Activated naive CD8-positive, alpha-beta T cell (primary cell): ENCODE results near the gene STIM1.
"Not testable (repeated sequence)": the region's sequence is repeated elsewhere in the genome, so short reads cannot be mapped to it uniquely, and the experiment has no call there.

Experiments used
- H3K27ac Mint-ChIP-seq: one replicate; pipeline ENCODE4 v1.8.0; 2021; ENCODE audit warnings: mixed read lengths
- H3K27me3 Mint-ChIP-seq: one replicate; pipeline ENCODE4 v1.8.0; 2021; ENCODE audit warnings: mixed read lengths
- H3K36me3 Mint-ChIP-seq: one replicate; pipeline ENCODE4 v1.8.0; 2021; ENCODE audit warnings: mixed read lengths
- H3K4me1 Mint-ChIP-seq: one replicate; pipeline ENCODE4 v1.8.0; 2021; ENCODE audit warnings: low read depth, mixed read lengths
- H3K4me3 Mint-ChIP-seq: one replicate; pipeline ENCODE4 v1.8.0; 2021; ENCODE audit warnings: mild to moderate bottlenecking, mixed read lengths
- H3K9me3 Mint-ChIP-seq: one replicate; pipeline ENCODE4 v1.8.0; 2021; ENCODE audit warnings: low read depth, mixed read lengths

STIM1 gene

GRCh38 chr11:3879216-3879966, 23.9 kb downstream of the STIM1 start:
- peak overlapping the region; percentile 21 for H3K4me3 Mint-ChIP-seq
- peaks cover 85% of the 10 kb centered on the region for H3K4me1 Mint-ChIP-seq
- no peaks in the 10 kb centered on the region for H3K27me3 Mint-ChIP-seq
- peak overlapping the region; percentile 81 for H3K27ac Mint-ChIP-seq
- H3K9me3 Mint-ChIP-seq, result no peaks in the 10 kb centered on the region
- H3K36me3 Mint-ChIP-seq, result peaks cover 3% of the 10 kb centered on the region

GRCh38 chr11:3879967-3880542, 24.6 kb downstream of the STIM1 start:
- H3K4me1 Mint-ChIP-seq, result peaks cover 83% of the 10 kb centered on the region
- no peaks in the 10 kb centered on the region for H3K27me3 Mint-ChIP-seq
- H3K4me3 Mint-ChIP-seq, result peak overlapping the region; percentile 17
- H3K9me3 Mint-ChIP-seq, result no peaks in the 10 kb centered on the region
- peak overlapping the region; percentile 81 for H3K27ac Mint-ChIP-seq
- H3K36me3 Mint-ChIP-seq, result peaks cover 3% of the 10 kb centered on the region

GRCh38 chr11:3880724-3881123, 25.3 kb downstream of the STIM1 start:
- no peaks in the 10 kb centered on the region for H3K9me3 Mint-ChIP-seq
- peaks cover 80% of the 10 kb centered on the region for H3K4me1 Mint-ChIP-seq
- H3K27ac Mint-ChIP-seq, result peak overlapping the region; percentile 73
- H3K4me3 Mint-ChIP-seq, result peak overlapping the region; percentile 56
- H3K36me3 Mint-ChIP-seq, result peaks cover 3% of the 10 kb centered on the region
- no peaks in the 10 kb centered on the region for H3K27me3 Mint-ChIP-seq

- Mint-ChIP-seq H3K27ac (peak overlapping the region; percentile 38), H3K4me1 (peaks cover 76% of the 10 kb centered on the region), H3K27me3 (no peaks in the 10 kb centered on the region)
These were observed 27.2 kb downstream of the STIM1 start for GRCh38 chr11:3882655-3883054.

GRCh38 chr11:3885855-3886254, 30.4 kb downstream of the STIM1 start:
- Mint-ChIP-seq H3K27me3 (no peaks in the 10 kb centered on the region), H3K27ac (peak overlapping the region; percentile 69), H3K4me1 (peaks cover 67% of the 10 kb centered on the region), H3K4me3 (no peak overlapping the region), H3K36me3 (peaks cover 2% of the 10 kb centered on the region), H3K9me3 (no peaks in the 10 kb centered on the region)

More at GRCh38 chr11:3882655-3883054, 27.2 kb downstream of the STIM1 start:
- Mint-ChIP-seq H3K36me3 (peaks cover 3% of the 10 kb centered on the region), H3K4me3 (no peak overlapping the region), H3K9me3 (no peaks in the 10 kb centered on the region)

GRCh38 chr11:3886985-3887384, 31.5 kb downstream of the STIM1 start:
- H3K27ac Mint-ChIP-seq, result no peak overlapping the region
- peaks cover 68% of the 10 kb centered on the region for H3K4me1 Mint-ChIP-seq
- peaks cover 2% of the 10 kb centered on the region for H3K36me3 Mint-ChIP-seq
- H3K4me3 Mint-ChIP-seq, result no peak overlapping the region
- H3K27me3 Mint-ChIP-seq, result no peaks in the 10 kb centered on the region
- H3K9me3 Mint-ChIP-seq, result no peaks in the 10 kb centered on the region

- Mint-ChIP-seq H3K9me3 (no peaks in the 10 kb centered on the region), H3K4me3 (no peak overlapping the region), H3K27me3 (no peaks in the 10 kb centered on the region), H3K36me3 (peaks cover 7% of the 10 kb centered on the region), H3K4me1 (peaks cover 71% of the 10 kb centered on the region), H3K27ac (peak overlapping the region; percentile 67)
These were observed 33.4 kb downstream of the STIM1 start for GRCh38 chr11:3888876-3889275.

- Mint-ChIP-seq H3K4me1 (peaks cover 71% of the 10 kb centered on the region), H3K36me3 (peaks cover 10% of the 10 kb centered on the region), H3K4me3 (no peak overlapping the region), H3K27ac (no peak overlapping the region), H3K9me3 (no peaks in the 10 kb centered on the region), H3K27me3 (no peaks in the 10 kb centered on the region)
These were observed 34.5 kb downstream of the STIM1 start for GRCh38 chr11:3890014-3890413.

- Mint-ChIP-seq H3K27me3 (no peaks in the 10 kb centered on the region), H3K36me3 (peaks cover 10% of the 10 kb centered on the region), H3K4me1 (peaks cover 72% of the 10 kb centered on the region), H3K9me3 (no peaks in the 10 kb centered on the region), H3K27ac (no peak overlapping the region), H3K4me3 (no peak overlapping the region)
These were observed 35.3 kb downstream of the STIM1 start for GRCh38 chr11:3890806-3891205.

- Mint-ChIP-seq H3K4me1 (peaks cover 73% of the 10 kb centered on the region), H3K9me3 (no peaks in the 10 kb centered on the region), H3K36me3 (peaks cover 10% of the 10 kb centered on the region), H3K4me3 (no peak overlapping the region), H3K27me3 (no peaks in the 10 kb centered on the region), H3K27ac (no peak overlapping the region)
These were observed 36.3 kb downstream of the STIM1 start for GRCh38 chr11:3891751-3892150.

- no peaks in the 10 kb centered on the region for H3K9me3 Mint-ChIP-seq
- peaks cover 12% of the 10 kb centered on the region for H3K36me3 Mint-ChIP-seq
- no peaks in the 10 kb centered on the region for H3K27me3 Mint-ChIP-seq
- H3K27ac Mint-ChIP-seq, result no peak overlapping the region
- H3K4me1 Mint-ChIP-seq, result peaks cover 73% of the 10 kb centered on the region
- no peak overlapping the region for H3K4me3 Mint-ChIP-seq
These were observed 36.7 kb downstream of the STIM1 start for GRCh38 chr11:3892156-3892555.

GRCh38 chr11:3893311-3893710, 37.8 kb downstream of the STIM1 start:
- H3K27me3 Mint-ChIP-seq, result no peaks in the 10 kb centered on the region
- H3K36me3 Mint-ChIP-seq, result peaks cover 12% of the 10 kb centered on the region
- H3K4me3 Mint-ChIP-seq, result no peak overlapping the region
- peak overlapping the region; percentile 34 for H3K27ac Mint-ChIP-seq
- peaks cover 65% of the 10 kb centered on the region for H3K4me1 Mint-ChIP-seq
- no peaks in the 10 kb centered on the region for H3K9me3 Mint-ChIP-seq

GRCh38 chr11:3894128-3894731, 38.8 kb downstream of the STIM1 start:
- no peaks in the 10 kb centered on the region for H3K9me3 Mint-ChIP-seq
- peak overlapping the region; percentile 17 for H3K4me3 Mint-ChIP-seq

GRCh38 chr11:3896644-3897043, 41.2 kb downstream of the STIM1 start:
- H3K9me3 Mint-ChIP-seq, result no peaks in the 10 kb centered on the region
- H3K27ac Mint-ChIP-seq, result peak overlapping the region; percentile 41
- H3K36me3 Mint-ChIP-seq, result peaks cover 10% of the 10 kb centered on the region
- no peaks in the 10 kb centered on the region for H3K27me3 Mint-ChIP-seq
- peaks cover 54% of the 10 kb centered on the region for H3K4me1 Mint-ChIP-seq
- no peak overlapping the region for H3K4me3 Mint-ChIP-seq

More at GRCh38 chr11:3894128-3894731, 38.8 kb downstream of the STIM1 start:
- Mint-ChIP-seq H3K36me3 (peaks cover 10% of the 10 kb centered on the region), H3K27me3 (no peaks in the 10 kb centered on the region), H3K27ac (peak overlapping the region; percentile 79), H3K4me1 (peaks cover 58% of the 10 kb centered on the region)

- H3K27ac Mint-ChIP-seq, H3K9me3 Mint-ChIP-seq, H3K27me3 Mint-ChIP-seq, H3K4me3 Mint-ChIP-seq, H3K36me3 Mint-ChIP-seq: not testable (repeated sequence)
- peaks cover 58% of the 10 kb centered on the region for H3K4me1 Mint-ChIP-seq
These were observed 44.8 kb downstream of the STIM1 start for GRCh38 chr11:3900230-3900629.
